22Rv1 (cell line): ENCODE measurements around the gene GJA10.

ENCODE experiments used
- ZFX ChIP-seq: fragments of 450-650 bp; IDR thresholded peaks from 2 replicates; pipeline ENCODE4 v1.6.1; 2017; ENCODE audit warnings: antibody characterized with exemption, borderline replicate concordance
- TF ChIP-seq, protein P1 (sequence below): fragments of 450-650 bp; IDR thresholded peaks from 2 replicates; pipeline ENCODE4 v1.5.1; 2017; ENCODE audit warnings: mild to moderate bottlenecking

GRCh38 chr6:89862698-89863097 is 31.6 kb upstream of the GJA10 start:
- TF ChIP-seq, protein P1, sequence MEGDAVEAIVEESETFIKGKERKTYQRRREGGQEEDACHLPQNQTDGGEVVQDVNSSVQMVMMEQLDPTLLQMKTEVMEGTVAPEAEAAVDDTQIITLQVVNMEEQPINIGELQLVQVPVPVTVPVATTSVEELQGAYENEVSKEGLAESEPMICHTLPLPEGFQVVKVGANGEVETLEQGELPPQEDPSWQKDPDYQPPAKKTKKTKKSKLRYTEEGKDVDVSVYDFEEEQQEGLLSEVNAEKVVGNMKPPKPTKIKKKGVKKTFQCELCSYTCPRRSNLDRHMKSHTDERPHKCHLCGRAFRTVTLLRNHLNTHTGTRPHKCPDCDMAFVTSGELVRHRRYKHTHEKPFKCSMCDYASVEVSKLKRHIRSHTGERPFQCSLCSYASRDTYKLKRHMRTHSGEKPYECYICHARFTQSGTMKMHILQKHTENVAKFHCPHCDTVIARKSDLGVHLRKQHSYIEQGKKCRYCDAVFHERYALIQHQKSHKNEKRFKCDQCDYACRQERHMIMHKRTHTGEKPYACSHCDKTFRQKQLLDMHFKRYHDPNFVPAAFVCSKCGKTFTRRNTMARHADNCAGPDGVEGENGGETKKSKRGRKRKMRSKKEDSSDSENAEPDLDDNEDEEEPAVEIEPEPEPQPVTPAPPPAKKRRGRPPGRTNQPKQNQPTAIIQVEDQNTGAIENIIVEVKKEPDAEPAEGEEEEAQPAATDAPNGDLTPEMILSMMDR = no peak
- TF ChIP-seq ZFX = no peak
